ENCODE data around the gene LCNL1.

LCNL1 gene

GRCh38 chr9:136942112-136942880, 40.5 kb upstream of the LCNL1 start:
- H3K36me3 ChIP-seq (ENCODE audit: control insufficient read depth, low read length): peaks cover 40% of the 10 kb centered on the region
- no peak for TF ChIP-seq EZH2phosphoT487 (IDR thresholded peaks at IDR 0.05; ENCODE audit: borderline replicate concordance, low read length)
- TF ChIP-seq, protein P1, sequence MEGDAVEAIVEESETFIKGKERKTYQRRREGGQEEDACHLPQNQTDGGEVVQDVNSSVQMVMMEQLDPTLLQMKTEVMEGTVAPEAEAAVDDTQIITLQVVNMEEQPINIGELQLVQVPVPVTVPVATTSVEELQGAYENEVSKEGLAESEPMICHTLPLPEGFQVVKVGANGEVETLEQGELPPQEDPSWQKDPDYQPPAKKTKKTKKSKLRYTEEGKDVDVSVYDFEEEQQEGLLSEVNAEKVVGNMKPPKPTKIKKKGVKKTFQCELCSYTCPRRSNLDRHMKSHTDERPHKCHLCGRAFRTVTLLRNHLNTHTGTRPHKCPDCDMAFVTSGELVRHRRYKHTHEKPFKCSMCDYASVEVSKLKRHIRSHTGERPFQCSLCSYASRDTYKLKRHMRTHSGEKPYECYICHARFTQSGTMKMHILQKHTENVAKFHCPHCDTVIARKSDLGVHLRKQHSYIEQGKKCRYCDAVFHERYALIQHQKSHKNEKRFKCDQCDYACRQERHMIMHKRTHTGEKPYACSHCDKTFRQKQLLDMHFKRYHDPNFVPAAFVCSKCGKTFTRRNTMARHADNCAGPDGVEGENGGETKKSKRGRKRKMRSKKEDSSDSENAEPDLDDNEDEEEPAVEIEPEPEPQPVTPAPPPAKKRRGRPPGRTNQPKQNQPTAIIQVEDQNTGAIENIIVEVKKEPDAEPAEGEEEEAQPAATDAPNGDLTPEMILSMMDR (IDR thresholded peaks at IDR 0.05; ENCODE audit: low read depth, low read length, poor library complexity, severe bottlenecking): no peak
- H3K27me3 ChIP-seq (ENCODE audit: control insufficient read depth, low read length): no peaks in the 10 kb centered on the region
- no peak overlapping the region for H3K4me3 ChIP-seq (ENCODE audit: low read length)
- 0 out of 2 replicates have a peak, but pooled peaks cover 3% of the 10 kb centered on the region for H3F3A ChIP-seq (ENCODE audit: control insufficient read depth, insufficient read depth)
- no peak overlapping the region; the same call in 1 of the 2 replicates for H3K4me2 ChIP-seq (ENCODE audit: low read length)
- H3K9me2 ChIP-seq (replicated peaks; ENCODE audit: control insufficient read depth, low read length): no peaks in the 10 kb centered on the region
- no peak overlapping the region for H3K27ac ChIP-seq (ENCODE audit: low read depth, low read length)
- H3K79me2 ChIP-seq (ENCODE audit: control insufficient read depth, low read length): peaks cover 29% of the 10 kb centered on the region
- no peaks in the 10 kb centered on the region for H3K9me3 ChIP-seq (ENCODE audit: control insufficient read depth, insufficient read depth, low read length)
- H3K4me1 ChIP-seq (ENCODE audit: control insufficient read depth, low read length): peaks cover 9% of the 10 kb centered on the region
- H4K20me1 ChIP-seq (ENCODE audit: control insufficient read depth, insufficient read depth, low read depth, low read length): 0 out of 2 replicates have a peak, but pooled peaks cover 3% of the 10 kb centered on the region

DNA sequence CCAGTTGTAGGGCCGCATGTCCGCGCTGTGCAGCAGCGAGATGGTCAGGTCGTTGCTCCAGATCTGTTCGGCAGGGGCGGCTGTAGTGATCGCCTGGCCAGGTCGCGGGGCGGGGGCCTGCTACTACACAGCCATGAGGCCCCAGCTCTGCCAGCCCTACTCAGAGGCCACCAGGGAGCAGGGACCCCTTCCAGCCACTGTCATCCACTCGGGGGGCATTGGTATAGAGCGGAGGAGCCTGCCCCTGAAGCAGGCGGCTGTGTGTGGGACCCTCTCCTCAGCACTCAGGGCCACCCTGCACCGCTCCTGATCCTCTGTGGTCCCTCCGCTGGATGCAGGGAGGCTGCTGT, 39.9 kb upstream of the LCNL1 start:
- TF ChIP-seq, protein P1 (IDR thresholded peaks at IDR 0.05; ENCODE audit: low read depth, low read length, poor library complexity, severe bottlenecking): no peak
- TF ChIP-seq EZH2phosphoT487 (IDR thresholded peaks at IDR 0.05; ENCODE audit: borderline replicate concordance, low read length): no peak
- Histone ChIP-seq H3K9me2 (replicated peaks; ENCODE audit: control insufficient read depth, low read length) (no peaks in the 10 kb centered on the region), H3K36me3 (ENCODE audit: control insufficient read depth, low read length) (peaks cover 35% of the 10 kb centered on the region), H4K20me1 (ENCODE audit: control insufficient read depth, insufficient read depth, low read depth, low read length) (0 out of 2 replicates have a peak, but pooled peaks cover 3% of the 10 kb centered on the region), H3K4me2 (ENCODE audit: low read length) (peak overlapping the region; percentile 77), H3K27me3 (ENCODE audit: control insufficient read depth, low read length) (no peaks in the 10 kb centered on the region), H3K9me3 (ENCODE audit: control insufficient read depth, insufficient read depth, low read length) (no peaks in the 10 kb centered on the region), H3K79me2 (ENCODE audit: control insufficient read depth, low read length) (peaks cover 26% of the 10 kb centered on the region), H3F3A (ENCODE audit: control insufficient read depth, insufficient read depth) (0 out of 2 replicates have a peak, but pooled peaks cover 3% of the 10 kb centered on the region), H3K4me3 (ENCODE audit: low read length) (peak overlapping the region; percentile 84; the same call in 1 of the 2 replicates), H3K4me1 (ENCODE audit: control insufficient read depth, low read length) (peaks cover 9% of the 10 kb centered on the region), H3K27ac (ENCODE audit: low read depth, low read length) (no peak overlapping the region)

- Histone ChIP-seq H4K20me1 (ENCODE audit: control insufficient read depth, insufficient read depth, low read depth, low read length) (0 out of 2 replicates have a peak, but pooled peaks cover 3% of the 10 kb centered on the region), H3K79me2 (ENCODE audit: control insufficient read depth, low read length) (peaks cover 26% of the 10 kb centered on the region), H3K36me3 (ENCODE audit: control insufficient read depth, low read length) (peaks cover 33% of the 10 kb centered on the region), H3K27me3 (ENCODE audit: control insufficient read depth, low read length) (no peaks in the 10 kb centered on the region), H3K4me2 (ENCODE audit: low read length) (peak overlapping the region; percentile 77), H3F3A (ENCODE audit: control insufficient read depth, insufficient read depth) (0 out of 2 replicates have a peak, but pooled peaks cover 3% of the 10 kb centered on the region), H3K9me3 (ENCODE audit: control insufficient read depth, insufficient read depth, low read length) (no peaks in the 10 kb centered on the region), H3K27ac (ENCODE audit: low read depth, low read length) (peak overlapping the region; percentile 18; the same call in 1 of the 2 replicates), H3K9me2 (replicated peaks; ENCODE audit: control insufficient read depth, low read length) (no peaks in the 10 kb centered on the region), H3K4me1 (ENCODE audit: control insufficient read depth, low read length) (peaks cover 9% of the 10 kb centered on the region), H3K4me3 (ENCODE audit: low read length) (peak overlapping the region; percentile 84)
- TF ChIP-seq EZH2phosphoT487 (IDR thresholded peaks at IDR 0.05; ENCODE audit: borderline replicate concordance, low read length): no peak
- TF ChIP-seq, protein P1 (IDR thresholded peaks at IDR 0.05; ENCODE audit: low read depth, low read length, poor library complexity, severe bottlenecking): no peak
These were observed 39.2 kb upstream of the LCNL1 start for GRCh38 chr9:136943291-136944211.

Data from DOHH2 (cell line).